ENCODE data around the gene ELMOD3. TPM values are rescaled to one million over a fixed set of nuclear protein-coding genes. Genes with fewer than 3 reads are reported as not detected.

ELMOD3 gene
- polyA plus RNA-seq, 1 donor (not counting 4 experiments of a cell fraction or from before 2014, with no cell fraction given), result 20.1 TPM

DNA sequence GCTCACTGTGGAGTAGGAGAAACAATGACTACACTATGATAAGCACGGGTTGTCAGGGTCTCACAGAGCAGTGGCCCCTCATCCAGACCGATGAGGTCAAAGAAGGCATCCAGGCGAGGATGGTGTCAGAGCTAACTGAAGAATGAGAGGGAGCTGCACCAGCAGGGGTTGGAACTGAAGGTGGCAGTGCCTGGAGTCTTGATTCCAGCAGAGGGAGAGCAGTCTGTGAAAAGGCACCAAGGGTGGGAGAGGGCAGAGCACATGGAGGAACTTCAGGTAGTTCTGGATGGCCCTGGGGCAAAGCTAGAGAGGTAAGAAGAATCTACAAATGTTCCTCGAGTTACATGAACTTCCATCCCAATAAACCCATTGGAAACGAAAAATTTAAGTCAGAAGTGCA lies 12.6 kb downstream of the ELMOD3 start:
- no peak overlapping the region for H3K4me3 ChIP-seq (ENCODE audit: control insufficient read depth in 2 of 3, extremely low read depth in 1 of 3, insufficient read depth in 2 of 3, low read depth in 1 of 3, low read length in 3 of 3)
- peaks cover 10 to 18% of the 10 kb centered on the region in 2 experiments for H3K36me3 ChIP-seq (ENCODE audit: control insufficient read depth in 2 of 2, extremely low read depth in 1 of 2, insufficient read depth in 2 of 2, low read length in 2 of 2)
- no peak overlapping the region for H2AFZ ChIP-seq (ENCODE audit: control insufficient read depth, low read length)
- FAIRE-seq (no peak), DNase-seq (ENCODE audit: low read depth, low spot score) (no peak)
- H3K9me3 ChIP-seq (ENCODE audit: control insufficient read depth, low read depth, low read length), result no peaks in the 10 kb centered on the region
- no peak overlapping the region for H3K4me2 ChIP-seq (ENCODE audit: control insufficient read depth, extremely low read depth, insufficient read depth, low read depth, low read length)
- no peak overlapping the region for H3K9ac ChIP-seq (ENCODE audit: control insufficient read depth, extremely low read depth, insufficient read depth, low read length)
- TF ChIP-seq EZH2 (IDR thresholded peaks at IDR 0.05; ENCODE audit: low read length), result no peak
- TF ChIP-seq, protein P1, sequence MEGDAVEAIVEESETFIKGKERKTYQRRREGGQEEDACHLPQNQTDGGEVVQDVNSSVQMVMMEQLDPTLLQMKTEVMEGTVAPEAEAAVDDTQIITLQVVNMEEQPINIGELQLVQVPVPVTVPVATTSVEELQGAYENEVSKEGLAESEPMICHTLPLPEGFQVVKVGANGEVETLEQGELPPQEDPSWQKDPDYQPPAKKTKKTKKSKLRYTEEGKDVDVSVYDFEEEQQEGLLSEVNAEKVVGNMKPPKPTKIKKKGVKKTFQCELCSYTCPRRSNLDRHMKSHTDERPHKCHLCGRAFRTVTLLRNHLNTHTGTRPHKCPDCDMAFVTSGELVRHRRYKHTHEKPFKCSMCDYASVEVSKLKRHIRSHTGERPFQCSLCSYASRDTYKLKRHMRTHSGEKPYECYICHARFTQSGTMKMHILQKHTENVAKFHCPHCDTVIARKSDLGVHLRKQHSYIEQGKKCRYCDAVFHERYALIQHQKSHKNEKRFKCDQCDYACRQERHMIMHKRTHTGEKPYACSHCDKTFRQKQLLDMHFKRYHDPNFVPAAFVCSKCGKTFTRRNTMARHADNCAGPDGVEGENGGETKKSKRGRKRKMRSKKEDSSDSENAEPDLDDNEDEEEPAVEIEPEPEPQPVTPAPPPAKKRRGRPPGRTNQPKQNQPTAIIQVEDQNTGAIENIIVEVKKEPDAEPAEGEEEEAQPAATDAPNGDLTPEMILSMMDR (optimal IDR thresholded peaks at IDR 0.05 in 1 of 3, IDR thresholded peaks at IDR 0.05 in 1 of 3, conservative IDR thresholded peaks at IDR 0.05 in 1 of 3; ENCODE audit: extremely low read depth in 1 of 3, insufficient read depth in 2 of 3, low read length in 3 of 3), result no peak
- H3K9me1 ChIP-seq (ENCODE audit: control insufficient read depth, extremely low read depth, insufficient read depth, low read length), result no peaks in the 10 kb centered on the region
- no peak overlapping the region for H3K27ac ChIP-seq (ENCODE audit: control insufficient read depth, insufficient read depth, low read length)
- dilution Hi-C loops (cut with MboI; ENCODE audit: extremely low pct_ligation_motif_present, low sequenced_read_pairs), result loop anchor here (10.0 kb wide), 1 partner anchor 52 kb away; no protein-coding TSS in a partner anchor
- H3K79me2 ChIP-seq (ENCODE audit: control insufficient read depth, insufficient read depth, low read length), result no peaks in the 10 kb centered on the region
- no peaks in the 10 kb centered on the region for H3K27me3 ChIP-seq (ENCODE audit: control insufficient read depth, extremely low read depth, insufficient read depth, low read length)
- H4K20me1 ChIP-seq (ENCODE audit: control insufficient read depth, extremely low read depth, insufficient read depth, low read length), result no peaks in the 10 kb centered on the region
- no peaks in the 10 kb centered on the region for H3K4me1 ChIP-seq (ENCODE audit: control insufficient read depth, extremely low read depth, insufficient read depth, low read length)

DNA sequence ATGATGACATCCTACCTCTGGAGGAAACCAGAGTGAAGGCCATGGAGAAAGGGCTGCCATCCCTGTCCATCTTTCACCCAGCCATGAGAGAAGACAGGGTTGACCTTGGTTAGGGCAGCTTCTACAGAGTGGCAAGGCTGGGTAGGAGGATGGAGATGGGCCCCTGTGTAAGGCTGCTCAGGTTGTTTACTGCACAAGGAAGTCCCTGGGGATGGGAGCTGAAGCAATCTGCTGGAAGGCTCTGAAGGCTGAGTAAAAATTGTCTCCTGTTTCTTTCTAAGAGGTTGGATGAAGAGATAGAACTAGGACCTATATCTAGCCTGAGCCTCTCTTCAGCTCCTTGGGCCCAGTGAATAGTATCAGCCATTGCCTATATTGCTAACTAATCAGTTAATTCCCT lies 14.4 kb downstream of the ELMOD3 start:
- Histone ChIP-seq H4K20me1 (ENCODE audit: control insufficient read depth, extremely low read depth, insufficient read depth, low read length) (no peaks in the 10 kb centered on the region), H3K9me3 (ENCODE audit: control insufficient read depth, low read depth, low read length) (no peaks in the 10 kb centered on the region), H3K27ac (ENCODE audit: control insufficient read depth, insufficient read depth, low read length) (no peak overlapping the region), H3K9ac (ENCODE audit: control insufficient read depth, extremely low read depth, insufficient read depth, low read length) (no peak overlapping the region), H2AFZ (ENCODE audit: control insufficient read depth, low read length) (no peak overlapping the region), H3K27me3 (ENCODE audit: control insufficient read depth, extremely low read depth, insufficient read depth, low read length) (no peaks in the 10 kb centered on the region), H3K79me2 (ENCODE audit: control insufficient read depth, insufficient read depth, low read length) (no peaks in the 10 kb centered on the region), H3K9me1 (ENCODE audit: control insufficient read depth, extremely low read depth, insufficient read depth, low read length) (no peaks in the 10 kb centered on the region), H3K36me3 (ENCODE audit: control insufficient read depth in 2 of 2, extremely low read depth in 1 of 2, insufficient read depth in 2 of 2, low read length in 2 of 2) (peaks cover 6 to 11% of the 10 kb centered on the region in 2 experiments), H3K4me1 (ENCODE audit: control insufficient read depth, extremely low read depth, insufficient read depth, low read length) (no peaks in the 10 kb centered on the region), H3K4me2 (ENCODE audit: control insufficient read depth, extremely low read depth, insufficient read depth, low read depth, low read length) (no peak overlapping the region), H3K4me3 (ENCODE audit: control insufficient read depth in 2 of 3, extremely low read depth in 1 of 3, insufficient read depth in 2 of 3, low read depth in 1 of 3, low read length in 3 of 3) (no peak overlapping the region)
- DNase-seq (ENCODE audit: low read depth, low spot score), result no peak
- no peak for FAIRE-seq
- TF ChIP-seq, protein P1 (optimal IDR thresholded peaks at IDR 0.05 in 1 of 3, IDR thresholded peaks at IDR 0.05 in 1 of 3, conservative IDR thresholded peaks at IDR 0.05 in 1 of 3; ENCODE audit: extremely low read depth in 1 of 3, insufficient read depth in 2 of 3, low read length in 3 of 3), result no peak
- TF ChIP-seq EZH2 (IDR thresholded peaks at IDR 0.05; ENCODE audit: low read length), result no peak
- dilution Hi-C loops (cut with MboI; ENCODE audit: extremely low pct_ligation_motif_present, low sequenced_read_pairs), result loop anchor here (10.0 kb wide), 1 partner anchor 54 kb away; no protein-coding TSS in a partner anchor

Data from keratinocyte (primary cell).